Mesothelial cell of epicardium (in vitro differentiated cells): ENCODE data around the gene CFAP119. TPM values are rescaled to one million over a fixed set of nuclear protein-coding genes. Genes with fewer than 3 reads are reported as not detected.

Experiments
- DNase-seq, 2 experiments: peaks; one replicate each; pipeline ENCODE4 v3.0.0; 2021; ENCODE audit warnings: low spot score in 2 of 2; ENCODE audit not compliant: unreplicated experiment in 2 of 2
- H3K27ac Mint-ChIP-seq: 2 replicates; pipeline ENCODE4 v1.8.0; 2021; ENCODE audit warnings: mixed read lengths
- H3K27me3 Mint-ChIP-seq: 2 replicates; pipeline ENCODE4 v1.8.0; 2021; ENCODE audit warnings: low read depth, mixed read lengths
- H3K36me3 Mint-ChIP-seq: 2 replicates; pipeline ENCODE4 v1.8.0; 2021; ENCODE audit warnings: mixed read lengths
- H3K4me1 Mint-ChIP-seq: 2 replicates; pipeline ENCODE4 v1.8.0; 2021; ENCODE audit warnings: mixed read lengths
- H3K4me3 Mint-ChIP-seq: 2 replicates; pipeline ENCODE4 v1.8.0; 2021; ENCODE audit warnings: mild to moderate bottlenecking, moderate library complexity, mixed read lengths
- H3K9me3 Mint-ChIP-seq: 2 replicates; pipeline ENCODE4 v1.8.0; 2021; ENCODE audit warnings: mixed read lengths
- total RNA-seq: library from RNA; stranded (reverse); gene quantifications from 3 replicates; pipeline ENCODE4 v1.2.1, GENCODE V29; 2021
- TF ChIP-seq, protein P1 (sequence below): fragments of 200-600 bp; sonication (generic); IDR thresholded peaks from one replicate; pipeline ENCODE4 v1.5.0; 2021; ENCODE audit warnings: antibody characterized with exemption; ENCODE audit not compliant: unreplicated experiment

CFAP119 gene
- total RNA-seq, 1 donor from 2014 or later, result 7.4 TPM

DNA sequence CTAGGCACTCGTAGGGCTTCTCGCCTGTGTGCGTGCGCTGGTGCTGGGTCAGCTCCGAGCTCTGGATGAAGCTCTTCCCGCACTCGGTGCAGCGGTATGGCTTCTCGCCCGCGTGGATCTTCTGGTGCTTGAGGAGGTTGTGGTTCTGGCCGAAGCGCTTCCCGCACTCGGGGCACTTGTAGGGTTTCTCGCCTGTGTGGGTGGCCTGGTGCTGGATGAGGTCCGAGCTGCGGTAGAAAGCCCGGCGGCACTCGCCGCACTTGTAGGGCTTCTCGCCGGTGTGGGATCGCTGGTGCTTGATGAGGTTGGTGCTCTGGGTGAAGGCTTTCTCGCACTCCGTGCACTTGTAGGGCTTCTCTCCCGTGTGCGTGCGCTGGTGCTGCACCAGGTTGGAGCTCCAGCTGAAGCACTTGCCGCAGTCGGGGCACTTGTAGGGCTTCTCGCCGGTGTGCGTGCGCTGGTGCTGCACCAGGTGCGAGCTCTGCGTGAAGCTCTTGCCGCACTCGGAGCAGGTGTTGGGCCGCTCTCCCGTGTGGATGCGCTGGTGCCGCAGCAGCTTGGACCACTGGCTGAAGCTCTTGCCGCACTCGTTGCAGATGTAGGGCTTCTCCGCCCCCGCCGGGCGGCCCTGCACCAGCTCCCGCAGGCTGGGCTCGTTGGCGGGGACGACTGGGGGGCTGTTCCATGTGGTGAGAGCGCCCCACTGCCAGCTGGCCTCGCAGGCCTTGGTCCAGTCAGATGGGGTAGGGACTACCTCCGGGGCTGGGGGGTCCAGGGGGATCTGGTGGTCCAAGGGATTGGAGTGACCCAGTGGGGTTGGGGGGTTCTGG, 21.6 kb upstream of the CFAP119 start:
- H3K36me3 Mint-ChIP-seq, result peaks cover 11% of the 10 kb centered on the region
- H3K4me3 Mint-ChIP-seq, result no peak overlapping the region
- peaks cover 27% of the 10 kb centered on the region for H3K4me1 Mint-ChIP-seq
- no peaks in the 10 kb centered on the region for H3K27me3 Mint-ChIP-seq
- no peak overlapping the region for H3K27ac Mint-ChIP-seq
- TF ChIP-seq, protein P1, sequence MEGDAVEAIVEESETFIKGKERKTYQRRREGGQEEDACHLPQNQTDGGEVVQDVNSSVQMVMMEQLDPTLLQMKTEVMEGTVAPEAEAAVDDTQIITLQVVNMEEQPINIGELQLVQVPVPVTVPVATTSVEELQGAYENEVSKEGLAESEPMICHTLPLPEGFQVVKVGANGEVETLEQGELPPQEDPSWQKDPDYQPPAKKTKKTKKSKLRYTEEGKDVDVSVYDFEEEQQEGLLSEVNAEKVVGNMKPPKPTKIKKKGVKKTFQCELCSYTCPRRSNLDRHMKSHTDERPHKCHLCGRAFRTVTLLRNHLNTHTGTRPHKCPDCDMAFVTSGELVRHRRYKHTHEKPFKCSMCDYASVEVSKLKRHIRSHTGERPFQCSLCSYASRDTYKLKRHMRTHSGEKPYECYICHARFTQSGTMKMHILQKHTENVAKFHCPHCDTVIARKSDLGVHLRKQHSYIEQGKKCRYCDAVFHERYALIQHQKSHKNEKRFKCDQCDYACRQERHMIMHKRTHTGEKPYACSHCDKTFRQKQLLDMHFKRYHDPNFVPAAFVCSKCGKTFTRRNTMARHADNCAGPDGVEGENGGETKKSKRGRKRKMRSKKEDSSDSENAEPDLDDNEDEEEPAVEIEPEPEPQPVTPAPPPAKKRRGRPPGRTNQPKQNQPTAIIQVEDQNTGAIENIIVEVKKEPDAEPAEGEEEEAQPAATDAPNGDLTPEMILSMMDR, result no peak
- DNase-seq, result no peak
- no peaks in the 10 kb centered on the region for H3K9me3 Mint-ChIP-seq

DNA sequence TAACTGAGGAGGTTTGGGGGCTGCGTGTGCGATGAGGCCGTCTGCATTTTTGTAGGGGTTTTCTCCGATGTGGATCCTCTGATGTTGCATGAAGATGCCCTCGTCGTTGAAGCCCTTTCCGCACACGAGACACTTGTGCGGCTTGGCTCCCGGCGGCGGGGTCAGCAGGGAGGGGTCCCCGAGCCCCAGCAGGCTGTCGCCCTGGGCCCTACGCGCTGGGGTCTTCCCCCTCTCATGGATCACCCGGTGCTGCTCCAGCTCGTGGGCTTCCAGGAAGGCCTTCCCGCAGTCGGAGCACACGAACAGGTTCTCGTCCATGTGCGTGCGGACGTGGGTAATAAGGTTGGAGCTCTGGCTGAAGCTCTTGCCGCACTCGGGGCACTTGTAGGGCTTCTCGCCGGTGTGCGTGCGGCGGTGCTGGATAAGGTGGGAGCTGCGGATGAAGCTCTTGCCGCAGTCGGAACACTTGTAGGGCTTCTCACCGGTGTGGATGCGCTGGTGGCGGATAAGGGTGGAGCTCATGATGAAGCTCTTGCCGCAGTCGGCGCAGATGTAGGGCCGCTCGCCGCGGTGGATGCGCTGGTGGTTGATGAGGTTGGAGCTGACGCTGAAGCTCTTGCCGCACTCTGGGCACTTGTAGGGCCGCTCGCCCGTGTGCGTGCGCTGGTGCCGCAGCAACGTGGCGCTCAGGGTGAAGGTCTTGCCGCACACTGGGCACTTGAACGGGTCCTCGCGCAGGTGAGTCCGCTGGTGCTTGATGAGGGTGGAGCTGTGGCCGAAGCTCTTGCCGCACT, 20.8 kb upstream of the CFAP119 start:
- TF ChIP-seq, protein P1, result no peak
- no peaks in the 10 kb centered on the region for H3K9me3 Mint-ChIP-seq
- H3K4me3 Mint-ChIP-seq, result no peak overlapping the region
- peaks cover 24% of the 10 kb centered on the region for H3K4me1 Mint-ChIP-seq
- peaks cover 11% of the 10 kb centered on the region for H3K36me3 Mint-ChIP-seq
- no peak for DNase-seq
- H3K27me3 Mint-ChIP-seq, result no peaks in the 10 kb centered on the region
- no peak overlapping the region for H3K27ac Mint-ChIP-seq

DNA sequence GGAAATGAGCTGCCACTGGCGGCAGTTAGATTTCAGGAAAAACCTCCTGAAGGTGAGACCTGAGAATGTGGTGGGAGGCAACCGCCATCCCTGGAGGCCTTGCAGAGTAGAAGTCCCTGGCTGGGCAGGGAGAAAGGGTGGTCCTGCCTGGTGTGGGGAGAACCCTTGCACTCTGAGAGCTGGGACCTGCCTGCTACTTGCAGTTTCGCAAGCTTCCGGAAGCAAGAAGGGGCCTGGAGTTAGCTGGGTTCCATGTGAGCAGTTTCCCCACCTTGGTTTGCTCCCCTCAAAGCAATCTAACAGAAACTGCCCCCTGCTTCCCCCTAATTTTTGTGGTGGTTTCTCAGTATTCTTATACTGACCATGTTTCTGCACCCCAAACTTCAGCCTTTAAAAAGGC, 18.7 kb upstream of the CFAP119 start:
- Mint-ChIP-seq H3K27ac (no peak overlapping the region), H3K4me3 (no peak overlapping the region), H3K9me3 (no peaks in the 10 kb centered on the region), H3K36me3 (peaks cover 11% of the 10 kb centered on the region), H3K27me3 (no peaks in the 10 kb centered on the region), H3K4me1 (peaks cover 24% of the 10 kb centered on the region)
- TF ChIP-seq, protein P1, result no peak
- DNase-seq, result no peak

DNA sequence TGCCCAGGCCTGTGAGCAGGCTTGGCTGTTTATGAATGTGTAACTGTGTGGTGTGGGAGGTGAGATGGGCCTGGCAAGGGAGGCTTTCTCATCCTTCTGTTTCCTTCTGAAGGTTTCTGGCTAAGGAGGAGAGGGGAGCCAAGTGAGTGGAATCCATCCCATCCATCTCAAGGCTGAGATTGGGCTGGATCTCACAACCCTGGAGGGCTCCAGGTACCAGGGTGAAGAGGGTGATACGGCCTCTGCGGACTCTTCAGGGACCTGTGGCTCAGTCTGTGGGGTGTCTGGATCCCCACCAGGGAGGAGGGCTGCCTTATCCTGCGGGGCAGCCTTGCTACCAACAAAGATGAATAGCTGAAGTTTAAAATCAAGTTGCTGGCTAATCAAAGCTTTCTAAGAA, 18.2 kb upstream of the CFAP119 start:
- TF ChIP-seq, protein P1, result no peak
- Mint-ChIP-seq H3K9me3 (no peaks in the 10 kb centered on the region), H3K4me1 (peaks cover 23% of the 10 kb centered on the region), H3K36me3 (peaks cover 11% of the 10 kb centered on the region), H3K27me3 (no peaks in the 10 kb centered on the region), H3K27ac (peak overlapping the region; percentile 47), H3K4me3 (no peak overlapping the region)
- no peak for DNase-seq

DNA sequence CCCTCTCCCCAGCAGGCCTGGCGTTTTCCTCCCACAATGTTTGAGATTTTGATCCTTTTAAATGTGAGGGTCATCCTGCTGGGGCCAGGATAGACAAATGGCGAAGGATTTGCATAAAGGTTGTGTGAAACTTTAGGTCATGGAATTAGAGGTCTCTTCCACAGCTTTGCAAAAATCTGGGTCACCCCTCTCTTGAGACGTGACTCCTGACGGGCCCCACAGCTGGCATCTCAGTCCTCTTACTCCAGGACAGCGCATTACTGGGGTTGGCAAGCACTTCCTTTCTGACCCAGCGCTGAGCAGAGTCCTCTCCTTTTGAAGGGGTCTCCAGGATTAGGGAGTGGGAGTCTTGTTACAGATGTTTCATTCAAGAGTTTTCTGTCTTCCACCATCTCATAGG, 17.7 kb upstream of the CFAP119 start:
- Mint-ChIP-seq H3K9me3 (no peaks in the 10 kb centered on the region), H3K27me3 (no peaks in the 10 kb centered on the region), H3K4me1 (peaks cover 23% of the 10 kb centered on the region), H3K4me3 (no peak overlapping the region), H3K36me3 (peaks cover 11% of the 10 kb centered on the region), H3K27ac (peak overlapping the region; percentile 59)
- TF ChIP-seq, protein P1, result no peak
- no peak for DNase-seq
